Measurements from ENCODE around the gene UAP1L1. TPM values are rescaled to one million over a fixed set of nuclear protein-coding genes. Genes with fewer than 3 reads are reported as not detected.
A peak's percentile ranks its signal among the peaks of the same experiment; 100 is the strongest.

UAP1L1 gene
- polyA plus RNA-seq, 2 of the 4 experiments (the other 2 are of a cell fraction): 1.2 to 7.8 TPM

DNA sequence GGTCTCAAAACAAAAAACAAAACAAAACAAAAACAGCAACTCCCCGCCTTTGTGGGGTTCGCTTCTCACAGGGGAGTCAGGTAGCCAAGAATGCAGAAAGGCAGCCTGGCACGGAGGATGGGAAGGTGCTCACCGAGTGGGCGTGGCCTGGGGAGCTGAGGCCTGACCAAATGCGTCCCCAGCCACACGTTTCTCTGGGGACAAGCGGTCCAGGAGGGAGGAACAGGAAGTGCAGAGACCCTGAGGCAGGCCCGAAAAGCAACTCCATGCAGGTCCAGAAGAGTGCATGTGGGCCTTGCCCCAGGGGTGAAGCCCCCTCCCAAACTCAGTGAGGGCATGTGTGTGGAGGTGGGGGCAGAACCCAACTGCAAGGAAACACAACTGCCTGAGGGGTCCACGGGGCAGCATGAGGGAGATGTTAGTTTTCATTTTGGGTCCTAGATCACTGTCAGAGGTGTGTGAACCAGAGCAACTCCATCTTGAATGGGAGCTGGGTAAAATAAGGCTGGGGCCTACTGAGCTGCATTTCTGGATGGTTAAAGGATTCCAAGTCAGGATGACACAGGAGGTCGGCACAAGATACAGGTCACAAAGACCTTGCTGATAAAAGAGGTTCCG lies 2.6 kb upstream of the UAP1L1 start:
- ChIA-PET POLR2A (no interaction called here), CTCF (interaction anchor here (1.9 to 24.0 kb wide), 6 partner anchors 7 to 162 kb away, joined by 6 to 321 read pairs (median 13); partner anchors contain the start of genes ABCA2, MAN1B1, NPDC1 and SAPCD2)

GRCh38 chr9:137075275-137075775 lies 2.0 kb upstream of the UAP1L1 start:
- Histone ChIP-seq H3K4me2 (no peak overlapping the region), H3K4me1 (peaks cover 17% of the 10 kb centered on the region), H3K9me3 (no peaks in the 10 kb centered on the region), H3K27ac (no peak overlapping the region), H3K4me3 (no peak overlapping the region)
- 85% methylated on average over 12 of the region's 12 CpGs for whole genome bisulfite sequencing (ENCODE audit: missing lambda C conversion rate)
- ATAC-seq (no peak), FAIRE-seq (no peak), DNase-seq (ENCODE audit: low read depth in 1 of 2, low spot score in 1 of 2) (no peak)
- ChIA-PET CTCF (interaction anchor here (1.9 to 24.0 kb wide), 6 partner anchors 7 to 161 kb away, joined by 6 to 321 read pairs (median 13); partner anchors contain the start of genes ABCA2, MAN1B1, NPDC1 and SAPCD2), POLR2A (no interaction called here)
- TF ChIP-seq CEBPB (IDR thresholded peaks at IDR 0.05) (peak in 1 of 2 experiments; percentile 73; a peak in 1 of 4 replicates), KDM5A (IDR thresholded peaks at IDR 0.05) (no peak)

More for the DNA sequence above, 2.6 kb upstream of the UAP1L1 start:
- DNase-seq (ENCODE audit: low read depth in 1 of 2, low spot score in 1 of 2): no peak
- Histone ChIP-seq H3K9me3 (no peaks in the 10 kb centered on the region), H3K27ac (no peak overlapping the region), H3K4me1 (peaks cover 17% of the 10 kb centered on the region), H3K4me2 (no peak overlapping the region), H3K4me3 (no peak overlapping the region)
- TF ChIP-seq ZNF302 (CRISPR knock-in tag; IDR thresholded peaks at IDR 0.05) (0 out of 2 replicates have a peak, but pooled peaks have one; percentile 34), HOXB13 (CRISPR knock-in tag; IDR thresholded peaks at IDR 0.05; ENCODE audit: low read depth) (0 out of 2 replicates have a peak, but pooled peaks have one; percentile 29), FOXS1 (CRISPR knock-in tag; IDR thresholded peaks at IDR 0.05) (no peak), HEYL (CRISPR knock-in tag; IDR thresholded peaks at IDR 0.05) (no peak), GATA3 (IDR thresholded peaks at IDR 0.05; ENCODE audit: borderline replicate concordance) (no peak), MAZ (IDR thresholded peaks at IDR 0.05; ENCODE audit: borderline replicate concordance, low read depth, low read length) (no peak)
- TF ChIP-seq, protein P1, sequence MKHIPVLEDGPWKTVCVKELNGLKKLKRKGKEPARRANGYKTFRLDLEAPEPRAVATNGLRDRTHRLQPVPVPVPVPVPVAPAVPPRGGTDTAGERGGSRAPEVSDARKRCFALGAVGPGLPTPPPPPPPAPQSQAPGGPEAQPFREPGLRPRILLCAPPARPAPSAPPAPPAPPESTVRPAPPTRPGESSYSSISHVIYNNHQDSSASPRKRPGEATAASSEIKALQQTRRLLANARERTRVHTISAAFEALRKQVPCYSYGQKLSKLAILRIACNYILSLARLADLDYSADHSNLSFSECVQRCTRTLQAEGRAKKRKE (CRISPR knock-in tag; IDR thresholded peaks at IDR 0.05; ENCODE audit: low read depth): peak; percentile 73
- WGBS (ENCODE audit: missing lambda C conversion rate): 95% methylated on average over 11 of the region's 12 CpGs
- ATAC-seq: no peak
- no peak for FAIRE-seq

GRCh38 chr9:137076636-137077009 lies 694 bp upstream of the UAP1L1 start:
- Histone ChIP-seq H3K27ac (peak overlapping the region; percentile 72 to 92; a peak in 5 of 6 replicates), H3K4me3 (peak overlapping the region; percentile 66), H3K4me2 (peak overlapping the region; percentile 95), H3K4me1 (peaks cover 11% of the 10 kb centered on the region), H3K9me3 (no peaks in the 10 kb centered on the region)
- DNase-seq (ENCODE audit: low read depth in 1 of 2, low spot score in 1 of 2): no peak
- FAIRE-seq: no peak
- ChIA-PET POLR2A (interaction anchor here (1.1 kb wide), 1 partner anchor 10 kb away, joined by 4 read pairs; the partner anchor contains the start of gene MAN1B1), CTCF (interaction anchor here (1.2 to 24.0 kb wide), 8 partner anchors 9 to 160 kb away, joined by 3 to 321 read pairs (median 8); partner anchors contain the start of genes ABCA2, MAN1B1, NPDC1 and SAPCD2)
- ATAC-seq: peak in 1 of 2 experiments; percentile 12; a peak in 1 of 6 replicates
- WGBS (ENCODE audit: missing lambda C conversion rate): 84% methylated on average over 14 of the region's 15 CpGs
- TF ChIP-seq EHMT2 (IDR thresholded peaks at IDR 0.05; ENCODE audit: low read depth) (no peak), RNF2 (IDR thresholded peaks at IDR 0.05; ENCODE audit: borderline replicate concordance, low read depth) (no peak), ZFP36 (IDR thresholded peaks at IDR 0.05; ENCODE audit: borderline replicate concordance, partially characterized antibody) (no peak), CBX2 (IDR thresholded peaks at IDR 0.05; ENCODE audit: borderline replicate concordance, low read depth) (no peak), EP300 (IDR thresholded peaks at IDR 0.05) (no peak), NR3C1 (IDR thresholded peaks at IDR 0.05) (no peak), FOSB (CRISPR knock-in tag; IDR thresholded peaks at IDR 0.05) (no peak), NFE2L2 (conservative IDR thresholded peaks at IDR 0.05; ENCODE audit: low read length) (no peak)

All from A549 (cell line).